CD4-positive, alpha-beta T cell treated with Interleukin-2 at 100 ng/mL for 4 hours (primary cell): ENCODE results near the gene PDE6B.
"Not testable (repeated sequence)": the region's sequence is repeated elsewhere in the genome, so short reads cannot be mapped to it uniquely, and the experiment has no call there.

Source experiments
- DNase-seq: peaks from one replicate; pipeline ENCODE4 v3.0.0-alpha.2; 2020; ENCODE audit warnings: low spot score

The PDE6B gene

GRCh38 chr4:622071-622995 lies 3.0 kb upstream of the PDE6B start:
- DNase-seq: no peak

- DNase-seq: no peak
Observed at GRCh38 chr4:622996-623913, 2.1 kb upstream of the PDE6B start.

GRCh38 chr4:623914-624566 lies 1.3 kb upstream of the PDE6B start:
- DNase-seq: no peak

GRCh38 chr4:625631-626161 lies 323 bp downstream of the PDE6B start:
- DNase-seq: no peak

GRCh38 chr4:626201-627091 lies 1.1 kb downstream of the PDE6B start:
- no peak for DNase-seq

- no peak for DNase-seq
Observed at GRCh38 chr4:627347-628125, 2.2 kb downstream of the PDE6B start.

GRCh38 chr4:628311-628741 lies 3.0 kb downstream of the PDE6B start:
- no peak for DNase-seq

GRCh38 chr4:628821-629635 lies 3.7 kb downstream of the PDE6B start:
- no peak for DNase-seq

- DNase-seq: no peak
Observed at GRCh38 chr4:629636-629914, 4.2 kb downstream of the PDE6B start.

- DNase-seq: no peak
Observed at GRCh38 chr4:629915-630641, 4.7 kb downstream of the PDE6B start.

GRCh38 chr4:630656-631055 lies 5.3 kb downstream of the PDE6B start:
- no peak for DNase-seq

- DNase-seq: no peak
Observed at GRCh38 chr4:632196-632790, 6.9 kb downstream of the PDE6B start.

GRCh38 chr4:632926-633325 lies 7.6 kb downstream of the PDE6B start:
- no peak for DNase-seq

- no peak for DNase-seq
Observed at GRCh38 chr4:633406-633805, 8.0 kb downstream of the PDE6B start.

GRCh38 chr4:633976-634598 lies 8.7 kb downstream of the PDE6B start:
- no peak for DNase-seq

GRCh38 chr4:634599-634985 lies 9.2 kb downstream of the PDE6B start:
- no peak for DNase-seq

- DNase-seq: not testable (repeated sequence)
Observed at GRCh38 chr4:635066-635835, 9.9 kb downstream of the PDE6B start.
